Sigmoid colon (tissue), 7 donors: Measurements from ENCODE around the gene SVEP1. TPM values are rescaled to one million over a fixed set of nuclear protein-coding genes. Genes with fewer than 3 reads are reported as not detected.

Experiments
- DNase-seq: peaks from one replicate; pipeline ENCODE4 v3.0.0-alpha.2; 2019
- H3K27ac ChIP-seq, 4 donors: fragments of 200-600 bp; sonication (generic); one replicate each; pipeline ENCODE4 v1.5.1; 2016 to 2019; ENCODE audit warnings: mild to moderate bottlenecking in 1 of 4
- H3K27me3 ChIP-seq, 3 donors: fragments of 200-600 bp; sonication (generic); one replicate each; pipeline ENCODE4 v1.5.1; 2019; ENCODE audit warnings: mild to moderate bottlenecking in 1 of 3
- H3K36me3 ChIP-seq, 4 donors: fragments of 200-600 bp; sonication (generic); one replicate each; pipeline ENCODE4 v1.5.1; 2016 to 2019
- H3K4me1 ChIP-seq, 4 donors: fragments of 200-600 bp; sonication (generic); one replicate each; pipeline ENCODE4 v1.5.1; 2017 to 2019
- H3K4me3 ChIP-seq, 4 donors: fragments of 200-600 bp; sonication (generic); one replicate each; pipeline ENCODE4 v1.5.1; 2017 to 2019; ENCODE audit warnings: mild to moderate bottlenecking in 2 of 4, moderate library complexity in 1 of 4
- H3K9me3 ChIP-seq, 4 donors: fragments of 200-600 bp in 3 of 4; sonication (generic) in 3 of 4; one replicate each; pipeline versions ENCODE4 v1.5.1 to v1.6.1; 2013 to 2019
- CTCF ChIP-seq, 4 experiments: fragments of 450-650 bp in 3 of 4; fragments of 200-600 bp in 1 of 4; IDR thresholded peaks; one replicate each; pipeline ENCODE4 v1.5.1; 2016 to 2019; ENCODE audit warnings: antibody characterized with exemption in 4 of 4, mild to moderate bottlenecking in 3 of 4, moderate library complexity in 2 of 4
- EP300 ChIP-seq, 4 donors: sonication (generic); formaldehyde crosslinking; IDR thresholded peaks; one replicate each; pipeline ENCODE4 v1.6.1; 2017; ENCODE audit warnings: antibody characterized with exemption in 4 of 4
- POLR2A ChIP-seq, 2 donors: fragments of 450-650 bp; IDR thresholded peaks; one replicate each; pipeline ENCODE4 v1.6.1; 2016; ENCODE audit warnings: antibody characterized with exemption in 2 of 2, mild to moderate bottlenecking in 2 of 2, moderate library complexity in 2 of 2
- POLR2AphosphoS5 ChIP-seq, 4 donors: sonication (generic); formaldehyde crosslinking; IDR thresholded peaks; one replicate each; pipeline ENCODE4 v1.6.1; 2017; ENCODE audit warnings: antibody characterized with exemption in 4 of 4
- WGBS, 2 donors: extraction: QIAGEN DNeasy Blood & Tissue Kit; methylation state at CpG; one replicate each; pipeline ENCODE4 v1.1.7; 2013; 5-methylcytosine and 5-hydroxymethylcytosine counted together
- intact Hi-C: fragments of 100-400 bp; cut with DNase I; formaldehyde crosslinking; loops from one replicate; pipeline ENCODE4 v1.15.1; 2023
- polyA plus RNA-seq, 3 donors: library from polyadenylated mRNA; stranded (reverse); fragments of 200-250 nt; gene quantifications; one replicate each; pipeline ENCODE4 v1.2.3, GENCODE V29; 2013
- total RNA-seq, 4 donors: library from RNA; depleted of rRNA; stranded (reverse); fragments of >200 nt; gene quantifications; one replicate each; pipeline ENCODE4 v1.1.0, GENCODE V29; 2016
- donor health status: healthy with polysubstance abuse.
- donor health status: Bipolar disorder and iron deficiency.
- donor health status: healthy.

SVEP1 gene
- total and polyA plus RNA-seq, 7 donors = 0.23 to 77.5 (median 24.3) TPM

GRCh38 chr9:110344821-110345220, 234.7 kb downstream of the SVEP1 start:
- no peak for TF ChIP-seq POLR2AphosphoS5 (IDR thresholded peaks at IDR 0.05)
- TF ChIP-seq EP300 (IDR thresholded peaks at IDR 0.05) = no peak

GRCh38 chr9:110343551-110343950, 236.0 kb downstream of the SVEP1 start:
- TF ChIP-seq CTCF (IDR thresholded peaks at IDR 0.05) = no peak
- no peak for TF ChIP-seq POLR2AphosphoS5 (IDR thresholded peaks at IDR 0.05)
- no peak for TF ChIP-seq EP300 (IDR thresholded peaks at IDR 0.05)
- no peak for TF ChIP-seq POLR2A (IDR thresholded peaks at IDR 0.05)
- intact Hi-C loops = no loop called here
- H3K27me3 ChIP-seq = no peaks in the 10 kb centered on the region
- H3K36me3 ChIP-seq = no peaks in the 10 kb centered on the region
- H3K4me3 ChIP-seq = no peak overlapping the region
- WGBS, 2 donors = 90 to 92% methylated on average over 5 of the region's 5 CpGs
- no peak overlapping the region for H3K27ac ChIP-seq
- no peaks in the 10 kb centered on the region for H3K9me3 ChIP-seq
- no peaks in the 10 kb centered on the region for H3K4me1 ChIP-seq
- no peak for DNase-seq

More at GRCh38 chr9:110344821-110345220, 234.7 kb downstream of the SVEP1 start:
- intact Hi-C loops = no loop called here
- Histone ChIP-seq H3K27me3 (no peaks in the 10 kb centered on the region), H3K4me1 (no peaks in the 10 kb centered on the region), H3K36me3 (no peaks in the 10 kb centered on the region), H3K4me3 (no peak overlapping the region), H3K9me3 (no peaks in the 10 kb centered on the region), H3K27ac (no peak overlapping the region)
- 81 to 84% methylated on average over 6 of the region's 6 CpGs for WGBS, 2 donors
- no peak for DNase-seq

GRCh38 chr9:110340306-110340705, 239.2 kb downstream of the SVEP1 start:
- 61 to 78% methylated on average over 2 of the region's 2 CpGs for WGBS, 2 donors
- no peak for DNase-seq
- H3K4me3 ChIP-seq = no peak overlapping the region
- H3K4me1 ChIP-seq = no peaks in the 10 kb centered on the region
- H3K27me3 ChIP-seq = no peaks in the 10 kb centered on the region
- intact Hi-C loops = no loop called here
- TF ChIP-seq CTCF (IDR thresholded peaks at IDR 0.05) = no peak
- no peak for TF ChIP-seq POLR2AphosphoS5 (IDR thresholded peaks at IDR 0.05)
- TF ChIP-seq POLR2A (IDR thresholded peaks at IDR 0.05) = no peak
- no peak for TF ChIP-seq EP300 (IDR thresholded peaks at IDR 0.05)
- no peaks in the 10 kb centered on the region for H3K9me3 ChIP-seq
- no peaks in the 10 kb centered on the region for H3K36me3 ChIP-seq
- no peak overlapping the region for H3K27ac ChIP-seq

- WGBS, 2 donors = 14 to 59% methylated on average over 1 of the region's 1 CpG
- intact Hi-C loops = no loop called here
- no peak for TF ChIP-seq POLR2AphosphoS5 (IDR thresholded peaks at IDR 0.05)
- no peak for TF ChIP-seq EP300 (IDR thresholded peaks at IDR 0.05)
- no peak for TF ChIP-seq CTCF (IDR thresholded peaks at IDR 0.05)
- TF ChIP-seq POLR2A (IDR thresholded peaks at IDR 0.05) = no peak
- Histone ChIP-seq H3K27ac (no peak overlapping the region), H3K9me3 (no peaks in the 10 kb centered on the region), H3K36me3 (no peaks in the 10 kb centered on the region), H3K4me3 (no peak overlapping the region), H3K27me3 (no peaks in the 10 kb centered on the region), H3K4me1 (no peaks in the 10 kb centered on the region)
- no peak for DNase-seq
Measured at GRCh38 chr9:110338143-110338542, 241.4 kb downstream of the SVEP1 start.

- Histone ChIP-seq H3K27ac (no peak within 1 kb of the TSS), H3K4me3 (no peak within 1 kb of the TSS)
- TF ChIP-seq POLR2AphosphoS5 (IDR thresholded peaks at IDR 0.05) (no peak), EP300 (IDR thresholded peaks at IDR 0.05) (no peak), CTCF (IDR thresholded peaks at IDR 0.05) (no peak), POLR2A (IDR thresholded peaks at IDR 0.05) (no peak)
Measured at GRCh38 chr9:110337727-110338126, 241.8 kb downstream of the SVEP1 start, which contains the start of gene TXNDC8. Gene TXNDC8 (minus strand): TSS chr9:110337863.

More at GRCh38 chr9:110337727-110338126, 241.8 kb downstream of the SVEP1 start, which contains the start of gene TXNDC8:
- 79 to 85% methylated on average over 1 of the region's 1 CpG for WGBS, 2 donors
- intact Hi-C loops = no loop called here
- Histone ChIP-seq H3K9me3 (no peaks in the 10 kb centered on the region), H3K4me1 (no peaks in the 10 kb centered on the region), H3K27me3 (no peaks in the 10 kb centered on the region), H3K36me3 (no peaks in the 10 kb centered on the region)
- no peak for DNase-seq
